Skeletal muscle tissue (tissue), 4 donors: ENCODE measurements around the gene CDKAL1. TPM values are rescaled to one million over a fixed set of nuclear protein-coding genes. Genes with fewer than 3 reads are reported as not detected.

Source experiments
- H3K27ac ChIP-seq: one replicate; pipeline ENCODE4 v1.7.0; 2013; ENCODE audit warnings: mild to moderate bottlenecking, low read depth, low read length, inconsistent platforms
- H3K27me3 ChIP-seq, 3 donors: one replicate each; pipeline ENCODE4 v1.7.0; 2013; ENCODE audit warnings: low read length in 3 of 3; ENCODE audit not compliant: control insufficient read depth in 3 of 3, insufficient read depth in 3 of 3
- H3K36me3 ChIP-seq, 3 donors: one replicate each; pipeline ENCODE4 v1.7.0; 2013; ENCODE audit warnings: low read length in 3 of 3; ENCODE audit not compliant: control insufficient read depth in 3 of 3, insufficient read depth in 3 of 3
- H3K4me1 ChIP-seq, 3 donors: one replicate each; pipeline ENCODE4 v1.7.0; 2013; ENCODE audit warnings: low read length in 3 of 3, mild to moderate bottlenecking in 3 of 3; ENCODE audit not compliant: control insufficient read depth in 3 of 3, insufficient read depth in 3 of 3
- H3K4me3 ChIP-seq, 3 donors: one replicate each; pipeline ENCODE4 v1.7.0; 2013; ENCODE audit warnings: low read length in 3 of 3
- H3K9ac ChIP-seq, 3 donors: one replicate each; pipeline ENCODE4 v1.7.0; 2013; ENCODE audit warnings: low read length in 3 of 3, mild to moderate bottlenecking in 3 of 3, moderate library complexity in 2 of 3, low read depth in 1 of 3
- H3K9me3 ChIP-seq, 3 donors: one replicate each; pipeline ENCODE4 v1.7.0; 2013; ENCODE audit warnings: low read length in 3 of 3; ENCODE audit not compliant: control insufficient read depth in 3 of 3
- total RNA-seq: library from RNA; depleted of rRNA; stranded (reverse); fragments of >200 nt; gene quantifications from one replicate; pipeline ENCODE4 v1.2.3, GENCODE V29; 2014
- donor health status: Osteomylitis.

Gene CDKAL1
- total RNA-seq, 1 donor from 2014 or later: 42.8 TPM

DNA sequence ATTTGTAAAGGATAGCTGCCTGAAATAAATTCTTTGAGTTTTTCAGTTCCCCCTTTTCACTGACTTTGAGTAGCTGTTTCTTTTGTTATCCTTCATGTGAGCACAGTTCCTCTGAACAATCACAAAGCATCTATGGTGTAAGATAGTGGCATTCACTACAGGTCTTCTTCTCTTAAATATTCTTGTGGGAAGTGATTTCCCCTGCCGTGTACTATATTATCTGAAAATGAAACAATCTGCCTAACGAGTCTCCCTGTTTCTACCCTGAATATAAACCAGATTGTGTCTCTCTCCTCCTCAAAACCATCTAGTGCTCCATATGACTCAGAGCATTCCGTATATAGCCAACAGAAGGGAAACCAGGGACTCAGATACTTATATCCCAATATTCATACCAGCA is 679.2 kb downstream of the CDKAL1 start:
- no peak overlapping the region for H3K27ac ChIP-seq
- no peak overlapping the region for H3K4me3 ChIP-seq
- no peaks in the 10 kb centered on the region for H3K27me3 ChIP-seq
- H3K36me3 ChIP-seq: peaks cover 0 to 9% (median 2%) of the 10 kb centered on the region in 3 donors
- H3K4me1 ChIP-seq: no peaks in the 10 kb centered on the region
- peaks cover 0 to 3% (median 0%) of the 10 kb centered on the region in 3 donors for H3K9me3 ChIP-seq
- no peak overlapping the region for H3K9ac ChIP-seq

DNA sequence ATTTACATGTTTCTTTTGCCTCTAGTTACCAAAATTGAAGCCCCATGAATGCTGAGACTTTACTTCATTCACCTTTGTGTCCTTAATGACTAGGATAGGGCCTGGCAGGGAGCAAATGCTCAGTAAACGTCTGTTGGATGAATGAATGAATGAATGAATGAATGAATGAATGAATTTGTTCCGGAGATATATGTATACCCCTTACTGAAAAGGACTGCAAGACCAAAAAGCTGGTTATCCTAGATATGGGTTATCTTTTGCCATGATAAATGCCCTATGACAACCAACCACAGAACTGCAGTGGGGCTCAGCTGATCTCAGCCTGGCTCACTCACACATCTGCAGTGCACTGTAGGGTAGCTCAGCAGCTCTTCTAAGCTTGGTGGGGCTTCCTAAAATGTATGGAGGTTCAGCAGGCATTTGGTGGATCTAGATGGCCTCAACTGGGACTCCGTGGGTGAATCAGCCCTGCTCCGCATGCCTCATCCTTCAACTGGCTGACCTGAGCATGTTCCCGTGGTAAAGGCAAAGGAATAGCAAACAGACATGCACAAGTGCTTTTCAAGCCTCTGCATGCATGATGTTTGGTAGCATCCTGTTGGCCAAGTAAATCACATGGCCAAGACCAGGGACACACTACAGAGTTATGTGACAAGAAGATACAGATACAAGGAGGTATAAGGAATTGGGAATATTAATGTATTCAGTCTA is 680.6 kb downstream of the CDKAL1 start:
- Histone ChIP-seq H3K27ac (no peak overlapping the region), H3K27me3 (no peaks in the 10 kb centered on the region), H3K4me1 (no peaks in the 10 kb centered on the region), H3K9ac (no peak overlapping the region), H3K36me3 (peaks cover 0 to 6% (median 3%) of the 10 kb centered on the region in 3 donors), H3K4me3 (no peak overlapping the region), H3K9me3 (peaks cover 0 to 5% (median 0%) of the 10 kb centered on the region in 3 donors)

DNA sequence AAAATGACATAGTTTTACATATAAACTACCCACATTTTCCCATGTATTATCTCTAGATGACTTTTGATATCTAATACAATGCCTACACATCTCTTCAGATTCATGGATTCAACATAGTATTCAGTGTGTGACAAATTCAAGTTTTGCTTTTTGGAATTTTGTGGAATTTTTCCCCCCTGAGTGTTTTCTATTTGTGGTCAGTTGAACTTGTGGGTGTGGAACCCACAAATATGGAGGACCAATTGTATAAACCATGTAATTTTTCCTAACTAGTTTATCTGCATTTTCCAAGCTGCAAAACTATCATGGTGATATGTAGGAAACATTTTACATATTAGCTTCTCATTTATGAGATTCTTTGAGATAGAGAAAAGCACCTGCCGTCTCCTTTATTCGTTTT is 685.0 kb downstream of the CDKAL1 start:
- H3K4me1 ChIP-seq: no peaks in the 10 kb centered on the region
- no peak overlapping the region for H3K4me3 ChIP-seq
- no peak overlapping the region for H3K9ac ChIP-seq
- H3K27me3 ChIP-seq: no peaks in the 10 kb centered on the region
- peaks cover 0 to 3% (median 0%) of the 10 kb centered on the region in 3 donors for H3K9me3 ChIP-seq
- H3K36me3 ChIP-seq: peaks cover 0 to 6% (median 0%) of the 10 kb centered on the region in 3 donors
- H3K27ac ChIP-seq: no peak overlapping the region

DNA sequence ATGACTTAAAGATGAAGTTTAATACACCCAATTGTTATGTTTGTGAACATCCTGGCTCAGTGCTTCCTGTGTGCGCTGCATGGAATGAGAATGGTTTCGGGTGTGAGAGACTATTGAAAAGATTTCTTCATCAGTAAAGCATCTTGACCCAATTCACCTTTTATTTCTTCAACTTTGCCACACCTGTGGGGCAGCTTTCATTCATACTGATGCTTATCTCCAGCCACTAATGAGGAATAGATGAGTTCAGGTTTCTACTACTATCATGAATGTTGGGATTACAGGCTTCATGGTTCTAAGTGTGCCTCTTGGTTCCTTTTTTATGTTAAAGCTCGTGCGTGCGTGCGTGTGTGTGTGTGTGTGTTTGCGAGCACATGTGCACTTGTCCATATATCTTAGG is 685.6 kb downstream of the CDKAL1 start:
- Histone ChIP-seq H3K27me3 (no peaks in the 10 kb centered on the region), H3K9me3 (peaks cover 0 to 3% (median 0%) of the 10 kb centered on the region in 3 donors), H3K9ac (no peak overlapping the region), H3K4me3 (no peak overlapping the region), H3K27ac (no peak overlapping the region), H3K36me3 (peaks cover 0 to 6% (median 0%) of the 10 kb centered on the region in 3 donors), H3K4me1 (no peaks in the 10 kb centered on the region)

DNA sequence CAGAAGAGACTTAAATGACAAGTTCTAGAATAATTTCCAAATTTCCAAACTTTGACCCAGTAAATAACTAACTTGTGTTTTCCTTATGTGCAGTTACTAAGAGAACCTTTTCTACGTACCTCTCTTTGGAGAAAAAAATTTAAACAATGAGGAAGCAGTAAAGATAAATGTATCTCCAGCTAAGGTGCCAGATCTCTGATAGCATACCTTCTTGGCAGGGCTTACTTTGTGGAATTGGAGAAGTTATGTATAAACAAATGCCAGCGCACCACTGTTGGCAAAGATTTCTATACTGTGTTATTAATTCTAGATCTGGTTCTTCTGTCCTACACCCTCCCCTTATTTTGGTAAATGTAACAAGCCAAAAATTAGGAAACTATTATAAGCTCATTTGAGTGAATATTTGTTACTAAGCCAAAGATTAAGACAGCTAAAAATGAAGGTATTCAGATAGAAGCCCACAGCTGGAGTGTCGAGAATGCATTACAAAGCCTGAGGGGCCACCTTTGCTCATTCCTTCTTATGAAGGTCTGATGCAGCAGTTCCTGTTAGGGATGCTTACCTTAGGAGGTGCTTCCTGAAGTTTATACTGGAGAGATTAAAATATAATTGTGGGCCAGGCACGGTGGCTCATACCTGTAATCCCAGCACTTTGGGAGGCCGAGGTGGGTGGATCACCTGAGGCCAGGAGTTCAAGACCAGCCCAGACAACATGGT is 686.2 kb downstream of the CDKAL1 start:
- Histone ChIP-seq H3K9ac (no peak overlapping the region), H3K27ac (no peak overlapping the region), H3K4me1 (no peaks in the 10 kb centered on the region), H3K4me3 (no peak overlapping the region), H3K9me3 (peaks cover 0 to 3% (median 0%) of the 10 kb centered on the region in 3 donors), H3K27me3 (no peaks in the 10 kb centered on the region), H3K36me3 (peaks cover 0 to 6% (median 0%) of the 10 kb centered on the region in 3 donors)

DNA sequence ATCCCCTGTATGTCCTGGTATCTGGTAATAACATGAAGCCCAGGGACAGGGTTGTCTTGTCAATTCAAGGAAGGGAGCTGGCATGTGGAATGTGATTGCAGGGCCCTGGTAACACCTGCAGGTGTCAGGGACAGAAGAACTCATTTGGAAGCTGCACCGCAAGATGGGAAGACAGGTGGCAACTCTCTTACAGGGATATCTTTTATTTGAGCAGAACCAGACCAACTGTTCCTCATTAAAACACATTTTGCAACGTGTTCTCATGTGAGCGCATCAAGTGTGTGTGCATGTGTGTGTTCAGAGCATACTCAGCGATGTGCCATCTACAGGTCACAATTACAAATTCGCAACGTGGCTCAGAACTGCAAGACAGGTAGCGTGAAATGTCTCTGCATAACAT is 688.4 kb downstream of the CDKAL1 start:
- Histone ChIP-seq H3K9ac (no peak overlapping the region), H3K27ac (no peak overlapping the region), H3K4me3 (no peak overlapping the region), H3K9me3 (peaks cover 0 to 3% (median 0%) of the 10 kb centered on the region in 3 donors), H3K4me1 (no peaks in the 10 kb centered on the region), H3K36me3 (peaks cover 0 to 6% (median 0%) of the 10 kb centered on the region in 3 donors), H3K27me3 (no peaks in the 10 kb centered on the region)

DNA sequence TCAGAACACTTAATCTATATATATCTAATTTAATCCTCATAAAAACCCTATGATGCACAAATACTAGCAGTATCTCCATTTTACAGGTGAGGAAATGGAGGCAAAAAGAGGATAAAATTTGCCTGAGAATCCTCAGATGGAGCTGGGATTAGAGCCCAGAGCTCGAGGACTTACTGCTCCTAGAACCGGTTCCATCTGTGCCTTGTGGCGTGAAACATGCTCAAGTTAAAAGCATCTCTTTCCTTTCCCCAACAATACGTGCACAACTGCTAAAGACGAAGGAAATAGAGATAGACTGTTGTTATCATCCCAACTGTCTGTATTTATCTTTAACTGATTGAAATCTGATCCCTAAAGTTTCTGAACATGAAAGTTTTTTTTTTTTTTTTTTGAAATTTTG is 691.7 kb downstream of the CDKAL1 start:
- Histone ChIP-seq H3K4me3 (no peak overlapping the region), H3K36me3 (peaks cover 3 to 4% (median 4%) of the 10 kb centered on the region in 3 donors), H3K27me3 (no peaks in the 10 kb centered on the region), H3K27ac (no peak overlapping the region), H3K4me1 (no peaks in the 10 kb centered on the region), H3K9me3 (no peaks in the 10 kb centered on the region), H3K9ac (no peak overlapping the region)

DNA sequence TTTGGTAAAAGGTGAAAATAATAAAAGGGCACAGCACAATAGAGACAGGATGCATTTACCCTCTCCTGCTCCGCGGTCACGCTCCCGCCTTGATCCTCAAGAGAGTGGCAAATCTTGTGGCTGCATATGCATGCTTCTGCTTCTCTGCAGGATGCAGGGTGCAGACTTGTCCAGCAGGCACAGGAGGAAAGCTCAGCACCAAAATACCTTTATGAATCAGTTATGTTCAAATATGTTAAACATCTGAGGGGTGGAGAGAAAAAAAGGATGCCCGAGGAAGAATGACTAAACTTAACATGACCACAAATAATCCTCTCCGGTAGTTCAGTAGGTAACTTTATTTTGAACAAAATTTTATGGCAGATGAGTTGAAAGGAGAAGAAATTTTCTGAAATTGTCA is 693.2 kb downstream of the CDKAL1 start:
- Histone ChIP-seq H3K27ac (no peak overlapping the region), H3K27me3 (no peaks in the 10 kb centered on the region), H3K9me3 (no peaks in the 10 kb centered on the region), H3K9ac (no peak overlapping the region), H3K36me3 (peaks cover 3 to 11% (median 7%) of the 10 kb centered on the region in 3 donors), H3K4me3 (no peak overlapping the region), H3K4me1 (no peaks in the 10 kb centered on the region)

DNA sequence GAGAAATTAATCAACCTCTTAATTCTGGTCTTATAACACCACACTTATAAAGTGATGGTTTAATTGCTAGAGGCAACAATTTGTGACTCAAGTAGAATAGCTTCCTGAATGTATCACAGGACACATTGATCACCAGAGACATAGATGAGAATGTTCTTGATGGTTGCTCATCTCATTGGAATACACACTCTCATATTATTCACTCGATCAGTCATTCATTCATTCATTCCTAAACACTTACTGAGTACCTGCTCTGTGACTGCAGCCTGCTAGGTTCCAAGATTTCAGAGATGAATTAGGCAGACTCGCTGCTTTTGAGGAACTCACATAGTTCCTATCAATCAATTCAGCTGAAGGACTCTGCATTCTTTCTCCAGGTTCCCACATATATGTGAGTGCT is 694.2 kb downstream of the CDKAL1 start:
- Histone ChIP-seq H3K27ac (no peak overlapping the region), H3K36me3 (peaks cover 5 to 16% (median 15%) of the 10 kb centered on the region in 3 donors), H3K4me1 (no peaks in the 10 kb centered on the region), H3K4me3 (no peak overlapping the region), H3K9ac (no peak overlapping the region), H3K9me3 (no peaks in the 10 kb centered on the region), H3K27me3 (no peaks in the 10 kb centered on the region)

DNA sequence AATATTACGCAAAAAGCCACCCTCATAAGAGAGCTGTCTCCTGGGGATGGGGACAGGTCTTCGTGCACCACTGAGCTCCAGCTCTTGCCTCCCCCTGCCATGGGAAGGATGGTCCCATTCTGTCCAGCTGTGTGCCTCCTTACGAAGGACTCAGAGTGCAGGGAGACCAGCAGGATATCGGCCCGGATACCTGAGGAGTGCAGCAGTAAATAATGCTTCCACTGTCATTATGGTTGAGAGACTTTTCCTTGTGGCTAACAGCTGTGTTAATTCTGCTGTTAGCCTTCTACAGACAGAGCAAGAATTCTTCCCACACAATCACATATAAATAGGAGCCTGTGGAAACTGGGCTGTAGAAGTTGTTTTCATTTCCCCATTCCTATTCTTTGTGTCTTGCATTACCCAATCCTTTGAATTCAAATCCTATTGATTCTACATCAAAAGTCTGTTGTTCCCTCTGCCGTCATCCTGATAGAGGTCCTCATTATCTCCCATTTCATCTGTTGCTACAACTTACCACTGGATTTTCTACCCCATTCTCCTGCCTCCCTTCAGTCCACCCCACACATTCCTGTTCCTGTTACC is 694.7 kb downstream of the CDKAL1 start:
- Histone ChIP-seq H3K4me3 (no peak overlapping the region), H3K27me3 (no peaks in the 10 kb centered on the region), H3K27ac (no peak overlapping the region), H3K4me1 (no peaks in the 10 kb centered on the region), H3K36me3 (peaks cover 7 to 16% (median 15%) of the 10 kb centered on the region in 3 donors), H3K9me3 (no peaks in the 10 kb centered on the region), H3K9ac (no peak overlapping the region)
